ENCODE measurements around the gene TP73.

The TP73 gene

GRCh38 chr1:3735688-3736087 lies 83.4 kb downstream of the TP73 start:
- no peak overlapping the region for H3K4me3 ChIP-seq (replicated peaks; ENCODE audit: low read depth, low read length)
- DNase-seq (ENCODE audit: extremely low read depth, low read depth), result no peak
- no peak for TF ChIP-seq CTCF (IDR thresholded peaks at IDR 0.05; ENCODE audit: low read depth, low read length, missing control alignments)

GRCh38 chr1:3736131-3736561 lies 83.8 kb downstream of the TP73 start:
- DNase-seq (ENCODE audit: extremely low read depth, low read depth), result no peak
- H3K4me3 ChIP-seq (replicated peaks; ENCODE audit: low read depth, low read length), result no peak overlapping the region
- no peak for TF ChIP-seq CTCF (IDR thresholded peaks at IDR 0.05; ENCODE audit: low read depth, low read length, missing control alignments)

DNA sequence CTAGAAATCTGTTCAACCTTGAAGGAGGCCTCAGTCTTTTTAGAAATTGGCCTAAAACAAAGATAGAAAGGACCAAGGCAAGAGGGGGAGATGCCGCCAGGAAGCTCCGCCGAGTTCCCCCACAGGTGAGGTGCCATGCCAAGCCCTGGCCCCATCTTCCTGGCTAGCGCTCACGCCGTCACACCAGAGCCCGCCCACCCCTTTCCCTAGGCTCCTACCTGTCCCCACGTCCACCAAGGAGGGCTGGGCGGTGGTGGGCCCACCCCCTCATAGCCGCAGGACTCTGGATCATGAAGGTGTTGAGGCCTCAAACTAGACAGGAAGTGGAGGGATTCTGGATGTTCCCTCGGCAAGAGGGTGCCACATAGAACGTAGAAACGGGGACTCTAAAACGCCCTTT lies 84.4 kb downstream of the TP73 start:
- DNase-seq (ENCODE audit: extremely low read depth, low read depth), result no peak
- TF ChIP-seq CTCF (IDR thresholded peaks at IDR 0.05; ENCODE audit: low read depth, low read length, missing control alignments), result no peak

GRCh38 chr1:3738943-3739342 lies 86.6 kb downstream of the TP73 start:
- no peak for TF ChIP-seq CTCF (IDR thresholded peaks at IDR 0.05; ENCODE audit: low read depth, low read length, missing control alignments)
- no peak for DNase-seq (ENCODE audit: extremely low read depth, low read depth)
- no peak overlapping the region for H3K4me3 ChIP-seq (replicated peaks; ENCODE audit: low read depth, low read length)

More for the DNA sequence above, 84.4 kb downstream of the TP73 start:
- no peak overlapping the region for H3K4me3 ChIP-seq (replicated peaks; ENCODE audit: low read depth, low read length)

DNA sequence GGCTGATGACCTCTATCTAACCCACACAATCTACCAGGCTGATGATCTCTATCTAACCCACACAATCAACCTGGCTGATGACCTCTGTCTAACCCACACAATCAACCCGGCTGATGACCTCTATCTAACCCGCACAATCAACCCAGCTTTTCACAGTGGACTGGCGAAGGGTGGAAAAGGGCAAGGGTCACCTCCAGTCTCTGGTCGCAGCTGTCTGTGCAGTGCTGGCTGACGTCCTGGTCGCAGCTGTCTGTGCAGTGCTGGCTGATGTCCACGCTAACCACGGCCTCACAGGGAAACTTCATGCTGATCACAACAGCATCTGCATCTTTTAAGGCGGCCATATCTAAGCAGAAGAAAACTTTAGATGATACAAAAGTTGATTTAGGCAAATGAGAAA lies 87.7 kb downstream of the TP73 start:
- DNase-seq (ENCODE audit: extremely low read depth, low read depth), result no peak
- no peak overlapping the region for H3K4me3 ChIP-seq (replicated peaks; ENCODE audit: low read depth, low read length)
- TF ChIP-seq CTCF (IDR thresholded peaks at IDR 0.05; ENCODE audit: low read depth, low read length, missing control alignments), result no peak

DNA sequence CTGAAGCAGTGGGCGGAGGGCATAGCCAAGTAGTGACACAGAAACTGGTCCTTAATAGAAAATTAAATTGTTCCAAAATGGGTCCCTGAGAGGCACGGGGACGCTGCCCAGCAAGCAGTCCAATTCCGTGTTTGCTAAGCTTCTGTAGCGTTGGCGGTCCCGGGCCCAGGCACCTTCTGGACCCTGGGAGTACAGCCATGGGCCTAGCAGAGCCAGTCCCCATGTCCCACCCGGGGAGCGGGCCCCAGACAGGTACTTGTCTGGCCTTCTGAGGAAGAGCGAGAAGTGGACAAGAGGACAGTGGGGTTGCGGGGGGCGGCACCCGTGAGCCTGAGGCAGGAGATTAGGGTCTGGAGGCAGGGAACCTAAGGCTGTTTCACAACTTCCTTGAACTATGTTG lies 88.4 kb downstream of the TP73 start:
- no peak overlapping the region for H3K4me3 ChIP-seq (replicated peaks; ENCODE audit: low read depth, low read length)
- TF ChIP-seq CTCF (IDR thresholded peaks at IDR 0.05; ENCODE audit: low read depth, low read length, missing control alignments), result no peak
- DNase-seq (ENCODE audit: extremely low read depth, low read depth), result no peak

Data from HFF-Myc (cell line).